Liver (tissue), 9 donors: Measurements from ENCODE around the gene NTN1. TPM values are rescaled to one million over a fixed set of nuclear protein-coding genes. Genes with fewer than 3 reads are reported as not detected.

Source experiments
- DNase-seq: peaks from one replicate; pipeline ENCODE4 v3.0.0-alpha.2; 2017; ENCODE audit warnings: low spot score
- H3K27ac ChIP-seq, 2 donors: one replicate each; pipeline ENCODE4 v1.7.0; 2013; ENCODE audit warnings: inconsistent platforms in 2 of 2, low read length in 2 of 2, control low read depth in 1 of 2, low read depth in 1 of 2, mild to moderate bottlenecking in 1 of 2
- H3K27me3 ChIP-seq, 4 donors: one replicate each; pipeline versions ENCODE4 v1.6.1 to v1.7.0; 2013; ENCODE audit warnings: low read length in 3 of 4, inconsistent platforms in 1 of 4, mild to moderate bottlenecking in 1 of 4, moderate library complexity in 1 of 4; ENCODE audit not compliant: control insufficient read depth in 4 of 4, insufficient read depth in 4 of 4
- H3K36me3 ChIP-seq, 4 donors: one replicate each; pipeline versions ENCODE4 v1.6.1 to v1.7.0; 2013; ENCODE audit warnings: low read length in 3 of 4, mild to moderate bottlenecking in 3 of 4, low read depth in 1 of 4, moderate library complexity in 1 of 4; ENCODE audit not compliant: control insufficient read depth in 4 of 4, insufficient read depth in 3 of 4
- H3K4me1 ChIP-seq, 4 donors: one replicate each; pipeline versions ENCODE4 v1.6.1 to v1.7.0; 2013; ENCODE audit warnings: low read length in 3 of 4, mild to moderate bottlenecking in 3 of 4, moderate library complexity in 1 of 4; ENCODE audit not compliant: control insufficient read depth in 4 of 4, insufficient read depth in 4 of 4
- H3K4me3 ChIP-seq, 3 donors: one replicate each; pipeline versions ENCODE4 v1.6.1 to v1.7.0; 2013; ENCODE audit warnings: low read length in 3 of 3, control low read depth in 1 of 3, low read depth in 1 of 3, mild to moderate bottlenecking in 1 of 3
- H3K9ac ChIP-seq, 2 donors: one replicate each; pipeline ENCODE4 v1.7.0; 2013; ENCODE audit warnings: low read length in 2 of 2, mild to moderate bottlenecking in 2 of 2, moderate library complexity in 2 of 2, control low read depth in 1 of 2, low read depth in 1 of 2
- H3K9me3 ChIP-seq, 4 donors: one replicate each; pipeline versions ENCODE4 v1.6.1 to v1.7.0; 2013; ENCODE audit warnings: low read length in 3 of 4; ENCODE audit not compliant: control insufficient read depth in 4 of 4
- ATF3 ChIP-seq: IDR thresholded peaks from 2 replicates; pipeline ENCODE4 v1.6.1; 2016; ENCODE audit warnings: antibody characterized with exemption
- CTCF ChIP-seq: fragments of 150-350 bp; IDR thresholded peaks from 2 replicates; pipeline ENCODE4 v1.5.1; 2017; ENCODE audit warnings: improper control_type of control experiment, low read depth, low read length; ENCODE audit not compliant: missing input control
- FOXA1 ChIP-seq: IDR thresholded peaks from 2 replicates; pipeline ENCODE4 v1.6.1; 2016; ENCODE audit warnings: antibody characterized with exemption
- FOXA2 ChIP-seq: IDR thresholded peaks from 2 replicates; pipeline ENCODE4 v1.6.1; 2016; ENCODE audit warnings: antibody characterized with exemption
- GABPA ChIP-seq, 2 donors: IDR thresholded peaks in 1 of 2; conservative IDR thresholded peaks in 1 of 2; 2 replicates each; pipeline ENCODE4 v1.6.1; 2016; ENCODE audit warnings: antibody characterized with exemption in 2 of 2, mild to moderate bottlenecking in 1 of 2, moderate library complexity in 1 of 2
- JUND ChIP-seq, 2 donors: IDR thresholded peaks; 2 replicates each; pipeline ENCODE4 v1.6.1; 2016; ENCODE audit warnings: antibody characterized with exemption in 2 of 2
- NR2F2 ChIP-seq: IDR thresholded peaks from 2 replicates; pipeline ENCODE4 v1.6.1; 2016; ENCODE audit warnings: antibody characterized with exemption
- REST ChIP-seq: IDR thresholded peaks from 2 replicates; pipeline ENCODE4 v1.6.1; 2016; ENCODE audit warnings: antibody characterized with exemption, mild to moderate bottlenecking
- SP1 ChIP-seq: IDR thresholded peaks from 2 replicates; pipeline ENCODE4 v1.6.1; 2018; ENCODE audit warnings: antibody characterized with exemption, mild to moderate bottlenecking
- YY1 ChIP-seq: IDR thresholded peaks from 2 replicates; pipeline ENCODE4 v1.6.1; 2016; ENCODE audit warnings: antibody characterized with exemption, mild to moderate bottlenecking
- WGBS: extraction: QIAGEN DNeasy Blood & Tissue Kit; methylation state at CpG from one replicate; pipeline ENCODE4 v1.1.7; 2013; 5-methylcytosine and 5-hydroxymethylcytosine counted together
- polyA plus RNA-seq, 2 donors: library from polyadenylated mRNA; stranded (reverse) in 1 of 2; unstranded in 1 of 2; fragments of 200-250 nt in 1 of 2; fragments of >200 nt in 1 of 2; fragmentation: Nextera tagmentation in 1 of 2; extraction: Ambion mirVana in 1 of 2; gene quantifications; one replicate each; pipeline versions ENCODE4 v1.2.1 to v1.2.3, GENCODE V29; 2013 to 2015
- total RNA-seq, 2 donors: library from RNA; depleted of rRNA; stranded (reverse); fragments of >200 nt; gene quantifications; one replicate each; pipeline ENCODE4 v1.2.3, GENCODE V29; 2014
- donor health status: healthy.
- donor health status: healthy.
- donor health status: healthy.
- donor health status: healthy.
- donor health status: healthy.

Gene NTN1
- total and polyA plus RNA-seq, 4 donors = 0.14 to 8.7 (median 4.3) TPM

GRCh38 chr17:9138161-9138717 is 116.9 kb downstream of the NTN1 start:
- no peaks in the 10 kb centered on the region for H3K36me3 ChIP-seq
- 89% methylated on average over 17 of the region's 17 CpGs for WGBS
- DNase-seq = no peak

GRCh38 chr17:9139695-9140094 is 118.4 kb downstream of the NTN1 start:
- H3K9ac ChIP-seq = no peak overlapping the region
- no peaks in the 10 kb centered on the region for H3K9me3 ChIP-seq

More at GRCh38 chr17:9138161-9138717, 116.9 kb downstream of the NTN1 start:
- Histone ChIP-seq H3K9me3 (no peaks in the 10 kb centered on the region), H3K27ac (peak overlapping the region in 1 of 2 donors; percentile 5), H3K9ac (no peak overlapping the region), H3K4me3 (no peak overlapping the region), H3K4me1 (peaks cover 12 to 16% (median 13%) of the 10 kb centered on the region in 4 donors), H3K27me3 (no peaks in the 10 kb centered on the region)
- TF ChIP-seq JUND (IDR thresholded peaks at IDR 0.05) (no peak), CTCF (no peak), GABPA (IDR thresholded peaks at IDR 0.05 in 1 of 2, conservative IDR thresholded peaks at IDR 0.05 in 1 of 2) (no peak)

More at GRCh38 chr17:9139695-9140094, 118.4 kb downstream of the NTN1 start:
- H3K36me3 ChIP-seq = no peaks in the 10 kb centered on the region
- WGBS = 81% methylated on average over 2 of the region's 2 CpGs
- peak overlapping the region; percentile 15 to 59 for H3K27ac ChIP-seq
- H3K4me1 ChIP-seq = peaks cover 12 to 16% (median 13%) of the 10 kb centered on the region in 4 donors
- DNase-seq = no peak
- H3K27me3 ChIP-seq = no peaks in the 10 kb centered on the region
- TF ChIP-seq ATF3 = no peak
- no peak for TF ChIP-seq FOXA2
- TF ChIP-seq SP1 = no peak
- no peak for TF ChIP-seq NR2F2
- no peak for TF ChIP-seq REST
- TF ChIP-seq FOXA1 = no peak
- TF ChIP-seq JUND (IDR thresholded peaks at IDR 0.05) = no peak
- no peak for TF ChIP-seq YY1
- no peak overlapping the region for H3K4me3 ChIP-seq
